Measurements from ENCODE around the gene SAP130.

Gene SAP130

GRCh38 chr2:128026448-128027277 lies 1.2 kb downstream of the SAP130 start:
- no peak for DNase-seq (ENCODE audit: low read depth)

GRCh38 chr2:128024816-128025215 lies 3.0 kb downstream of the SAP130 start:
- DNase-seq (ENCODE audit: low read depth): no peak

- no peak for DNase-seq (ENCODE audit: low read depth)
These were observed 10.3 kb downstream of the SAP130 start for GRCh38 chr2:128017561-128017960.

GRCh38 chr2:128016620-128017019 lies 11.2 kb downstream of the SAP130 start:
- no peak for DNase-seq (ENCODE audit: low read depth)

- DNase-seq (ENCODE audit: low read depth): no peak
These were observed 15.2 kb downstream of the SAP130 start for GRCh38 chr2:128012698-128013097.

GRCh38 chr2:128008074-128008672 lies 19.7 kb downstream of the SAP130 start:
- no peak for DNase-seq (ENCODE audit: low read depth)

GRCh38 chr2:128004509-128004908 lies 23.4 kb downstream of the SAP130 start:
- DNase-seq (ENCODE audit: low read depth): no peak

- DNase-seq (ENCODE audit: low read depth): no peak
These were observed 24.4 kb downstream of the SAP130 start for GRCh38 chr2:128003463-128003862.

- DNase-seq (ENCODE audit: low read depth): no peak
These were observed 31.7 kb downstream of the SAP130 start for GRCh38 chr2:127996160-127996559.

- DNase-seq (ENCODE audit: low read depth): no peak
These were observed 32.1 kb downstream of the SAP130 start for GRCh38 chr2:127995725-127996124.

- DNase-seq (ENCODE audit: low read depth): no peak
These were observed 34.2 kb downstream of the SAP130 start for GRCh38 chr2:127993659-127994058.

GRCh38 chr2:127991742-127992141 lies 36.1 kb downstream of the SAP130 start:
- no peak for DNase-seq (ENCODE audit: low read depth)

- DNase-seq (ENCODE audit: low read depth): no peak
These were observed 41.2 kb downstream of the SAP130 start for GRCh38 chr2:127986548-127987079.

GRCh38 chr2:127985735-127986134 lies 42.1 kb downstream of the SAP130 start:
- no peak for DNase-seq (ENCODE audit: low read depth)

- no peak for DNase-seq (ENCODE audit: low read depth)
These were observed 42.7 kb downstream of the SAP130 start for GRCh38 chr2:127985026-127985734.

- DNase-seq (ENCODE audit: low read depth): no peak
These were observed 43.3 kb downstream of the SAP130 start for GRCh38 chr2:127984551-127984950.

GRCh38 chr2:127969446-127969845 lies 58.4 kb downstream of the SAP130 start:
- no peak for DNase-seq (ENCODE audit: low read depth)

- no peak for DNase-seq (ENCODE audit: low read depth)
These were observed 59.1 kb downstream of the SAP130 start for GRCh38 chr2:127968610-127969339.

- no peak for DNase-seq (ENCODE audit: low read depth)
These were observed 66.1 kb downstream of the SAP130 start for GRCh38 chr2:127961729-127962128.

GRCh38 chr2:127957240-127957639 lies 70.6 kb downstream of the SAP130 start:
- DNase-seq (ENCODE audit: low read depth): no peak

- no peak for DNase-seq (ENCODE audit: low read depth)
These were observed 73.0 kb downstream of the SAP130 start for GRCh38 chr2:127954857-127955256.

GRCh38 chr2:127953849-127954248 lies 74.0 kb downstream of the SAP130 start:
- no peak for DNase-seq (ENCODE audit: low read depth)

Data from activated T-helper 1 cell treated with Interleukin-2 at 50 U/mL for 16 hours (primary cell).